IMR-90 (cell line): Measurements from ENCODE around the gene CD38. TPM values are rescaled to one million over a fixed set of nuclear protein-coding genes. Genes with fewer than 3 reads are reported as not detected.

Experiments
- ATAC-seq: fragments of 200-7000 bp; cut with Tn5 transposase; 2 replicates; pipeline ENCODE4 v1.9.1; 2020; ENCODE audit warnings: low read depth, mild to moderate bottlenecking, moderate library complexity
- BruUV-seq: library from RNA; stranded (reverse); fragments of 400-500 nt; replicated peaks from 2 replicates; lab custom pipeline; 2021; lab: Mats Ljungman, UMichigan
- CTCF ChIA-PET: fragments of 300-600 bp; formaldehyde crosslinking; extraction: SDS; loops from one replicate; lab custom pipeline; 2021; ENCODE audit warnings: antibody characterized with exemption; lab: Yijun Ruan, JAX
- POLR2A ChIA-PET: fragments of 300-600 bp; sonication (Branson Sonifier 250); formaldehyde crosslinking; loops from one replicate; lab custom pipeline; 2022; ENCODE audit warnings: antibody characterized with exemption; ENCODE audit not compliant: unreplicated experiment; lab: Charles Lee
- DNase-seq: peaks from one replicate; pipeline ENCODE4 v3.0.0; 2013
- H2AFZ ChIP-seq: replicated peaks from 2 replicates; pipeline ENCODE3; 2013; ENCODE audit warnings: low read length, mild to moderate bottlenecking; ENCODE audit not compliant: poor library complexity
- H2AK5ac ChIP-seq: 2 replicates; pipeline ENCODE4 v1.6.1; 2013; ENCODE audit warnings: low read depth, low read length, inconsistent platforms
- H2AK9ac ChIP-seq: replicated peaks from 2 replicates; pipeline ENCODE3; 2013; ENCODE audit warnings: mild to moderate bottlenecking, low read depth, low read length, moderate library complexity; ENCODE audit not compliant: poor library complexity
- H2BK120ac ChIP-seq: 2 replicates; pipeline ENCODE4 v1.6.1; 2013; ENCODE audit warnings: low read depth, low read length, inconsistent platforms
- H2BK15ac ChIP-seq: 3 replicates; pipeline ENCODE4 v1.6.1; 2013; ENCODE audit warnings: low read depth, low read length, inconsistent platforms
- H2BK20ac ChIP-seq: 2 replicates; pipeline ENCODE4 v1.6.1; 2013; ENCODE audit warnings: low read depth, mild to moderate bottlenecking, inconsistent platforms, low read length, moderate library complexity
- H2BK5ac ChIP-seq: 2 replicates; pipeline ENCODE4 v1.6.1; 2013; ENCODE audit warnings: mild to moderate bottlenecking, low read depth, low read length, inconsistent platforms; ENCODE audit not compliant: poor library complexity, severe bottlenecking
- H3K14ac ChIP-seq: replicated peaks from 2 replicates; pipeline ENCODE4 v1.6.1; 2013; ENCODE audit warnings: low read depth, low read length, inconsistent platforms
- H3K18ac ChIP-seq: 2 replicates; pipeline ENCODE4 v1.6.1; 2013; ENCODE audit warnings: low read depth, low read length, control low read depth
- H3K23ac ChIP-seq: 2 replicates; pipeline ENCODE4 v1.6.1; 2013; ENCODE audit warnings: low read depth, low read length, inconsistent platforms
- H3K27ac ChIP-seq: 2 replicates; pipeline ENCODE4 v1.5.1; 2013; ENCODE audit warnings: mild to moderate bottlenecking, control low read depth, low read length; ENCODE audit not compliant: insufficient read depth
- H3K27me3 ChIP-seq: 2 replicates; pipeline ENCODE4 v1.6.1; 2013; ENCODE audit warnings: low read length; ENCODE audit not compliant: control insufficient read depth, insufficient read depth
- H3K36me3 ChIP-seq: 2 replicates; pipeline ENCODE4 v1.6.1; 2013; ENCODE audit warnings: low read length, mixed read lengths; ENCODE audit not compliant: control insufficient read depth, insufficient read depth
- H3K4ac ChIP-seq: 2 replicates; pipeline ENCODE4 v1.6.1; 2013; ENCODE audit warnings: low read depth, low read length, inconsistent platforms
- H3K4me1 ChIP-seq: 2 replicates; pipeline ENCODE4 v1.6.1; 2013; ENCODE audit warnings: low read length, mixed read lengths; ENCODE audit not compliant: control insufficient read depth, insufficient read depth
- H3K4me2 ChIP-seq: 2 replicates; pipeline ENCODE4 v1.6.1; 2013; ENCODE audit warnings: low read depth, mild to moderate bottlenecking, control low read depth, low read length, moderate library complexity
- H3K4me3 ChIP-seq: 2 replicates; pipeline ENCODE4 v1.5.1; 2013; ENCODE audit warnings: low read depth, mild to moderate bottlenecking, control low read depth, low read length, moderate library complexity; ENCODE audit not compliant: insufficient read depth
- H3K56ac ChIP-seq: 2 replicates; pipeline ENCODE4 v1.6.1; 2013; ENCODE audit warnings: low read length, inconsistent platforms; ENCODE audit not compliant: insufficient read depth; ENCODE audit errors: extremely low read depth
- H3K79me1 ChIP-seq, 2 experiments: 2 replicates each; pipeline ENCODE4 v1.6.1; 2013; ENCODE audit warnings: low read length in 2 of 2, inconsistent platforms in 1 of 2, low read depth in 1 of 2
- H3K9ac ChIP-seq: 2 replicates; pipeline ENCODE4 v1.6.1; 2013; ENCODE audit warnings: low read depth, low read length, control low read depth
- H3K9me1 ChIP-seq: 2 replicates; pipeline ENCODE4 v1.6.1; 2013; ENCODE audit warnings: low read length, inconsistent platforms; ENCODE audit not compliant: insufficient read depth
- H3K9me3 ChIP-seq: 2 replicates; pipeline ENCODE4 v1.6.1; 2013; ENCODE audit warnings: low read length; ENCODE audit not compliant: control insufficient read depth, insufficient read depth
- H4K20me1 ChIP-seq: 2 replicates; pipeline ENCODE4 v1.6.1; 2013; ENCODE audit warnings: low read length, inconsistent platforms; ENCODE audit not compliant: insufficient read depth
- H4K5ac ChIP-seq: 2 replicates; pipeline ENCODE4 v1.6.1; 2013; ENCODE audit warnings: mild to moderate bottlenecking, low read depth, low read length, control low read depth
- H4K8ac ChIP-seq, 2 experiments: 2 replicates each; pipeline ENCODE4 v1.6.1; 2013; ENCODE audit warnings: low read depth in 2 of 2, low read length in 2 of 2, control low read depth in 1 of 2, inconsistent platforms in 1 of 2
- H4K91ac ChIP-seq: 2 replicates; pipeline ENCODE4 v1.6.1; 2013; ENCODE audit warnings: low read depth, low read length, inconsistent platforms; ENCODE audit not compliant: insufficient read depth
- BHLHE40 ChIP-seq: fragments of 150-350 bp; IDR thresholded peaks from 2 replicates; pipeline ENCODE4 v1.6.1; 2016; ENCODE audit warnings: mild to moderate bottlenecking, low read depth, low read length
- CEBPB ChIP-seq: IDR thresholded peaks from 2 replicates; pipeline ENCODE4 v1.6.1; 2012; ENCODE audit warnings: low read depth, low read length, improper control_type of control experiment
- CHD1 ChIP-seq: IDR thresholded peaks from 2 replicates; pipeline ENCODE4 v1.6.1; 2012; ENCODE audit warnings: low read depth, low read length, improper control_type of control experiment
- CTCF ChIP-seq: conservative IDR thresholded peaks from 2 replicates; pipeline ENCODE4 v1.5.1; 2012; ENCODE audit warnings: mild to moderate bottlenecking, low read depth, low read length, improper control_type of control experiment
- ELK1 ChIP-seq: fragments of 150-350 bp; IDR thresholded peaks from 2 replicates; pipeline ENCODE4 v1.6.1; 2016; ENCODE audit warnings: low read depth, mild to moderate bottlenecking, low read length, moderate library complexity, borderline replicate concordance
- FOS ChIP-seq: fragments of 150-350 bp; IDR thresholded peaks from 2 replicates; pipeline ENCODE4 v1.6.1; 2016; ENCODE audit warnings: low read depth, low read length
- MAFK ChIP-seq: IDR thresholded peaks from 2 replicates; pipeline ENCODE4 v1.6.1; 2012; ENCODE audit warnings: low read depth, low read length, improper control_type of control experiment
- MAZ ChIP-seq: IDR thresholded peaks from 2 replicates; pipeline ENCODE4 v1.6.1; 2012; ENCODE audit warnings: low read depth, mild to moderate bottlenecking, low read length, improper control_type of control experiment, moderate library complexity, borderline replicate concordance
- MXI1 ChIP-seq: IDR thresholded peaks from 2 replicates; pipeline ENCODE4 v1.6.1; 2012; ENCODE audit warnings: low read depth, mild to moderate bottlenecking, low read length, moderate library complexity, borderline replicate concordance
- NFE2L2 ChIP-seq: fragments of 150-350 bp; IDR thresholded peaks from 2 replicates; pipeline ENCODE4 v1.6.1; 2016; ENCODE audit warnings: low read depth, mild to moderate bottlenecking, low read length
- POLR2A ChIP-seq: IDR thresholded peaks from 2 replicates; pipeline ENCODE4 v1.6.1; 2012; ENCODE audit warnings: mild to moderate bottlenecking, low read depth, low read length
- RAD21 ChIP-seq: IDR thresholded peaks from 2 replicates; pipeline ENCODE4 v1.6.1; 2012; ENCODE audit warnings: low read length, improper control_type of control experiment
- RCOR1 ChIP-seq: IDR thresholded peaks from 2 replicates; pipeline ENCODE4 v1.6.1; 2012; ENCODE audit warnings: mild to moderate bottlenecking, low read length, improper control_type of control experiment; ENCODE audit not compliant: insufficient replicate concordance
- RFX5 ChIP-seq: IDR thresholded peaks from 2 replicates; pipeline ENCODE4 v1.8.0; 2012; ENCODE audit warnings: low read depth, mild to moderate bottlenecking, low read length, moderate library complexity
- SMC3 ChIP-seq: fragments of 150-350 bp; IDR thresholded peaks from 2 replicates; pipeline ENCODE4 v1.6.1; 2016; ENCODE audit warnings: low read depth, mild to moderate bottlenecking, antibody characterized with exemption, low read length, moderate library complexity
- USF2 ChIP-seq: fragments of 150-350 bp; IDR thresholded peaks from 2 replicates; pipeline ENCODE4 v1.6.1; 2017; ENCODE audit warnings: mild to moderate bottlenecking, antibody characterized with exemption, low read length, low read depth
- WGBS, 2 experiments: methylation state at CpG; one replicate each; pipeline versions ENCODE4 v1.1.5 to v1.1.7; 2013; ENCODE audit warnings: missing lambda C conversion rate in 2 of 2; ENCODE audit not compliant: insufficient read length in 1 of 2; ENCODE audit errors: extremely low coverage in 2 of 2; 5-methylcytosine and 5-hydroxymethylcytosine counted together
- dilution Hi-C: fragments of 300-500 bp; cut with HindIII; formaldehyde crosslinking; loops from one replicate; pipeline ENCODE4 v1.14.3; 2018; ENCODE audit warnings: low sequenced_read_pairs; ENCODE audit not compliant: unreplicated experiment
- in situ Hi-C: fragments of 300-500 bp; cut with MboI; formaldehyde crosslinking; loops from 3 replicates; pipeline ENCODE4 v1.14.3; 2019; ENCODE audit warnings: low sequenced_read_pairs, inconsistent platforms, mixed read lengths
- intact Hi-C: fragments of 100-400 bp; cut with micrococcal nuclease; formaldehyde crosslinking; loops from 2 replicates; pipeline ENCODE4 v1.10.0; 2022
- polyA plus RNA-seq, 3 experiments: library from polyadenylated mRNA; depleted of rRNA; stranded (reverse); fragments of >200 nt; gene quantifications; 2 replicates each; pipeline ENCODE4 v1.2.3, GENCODE V29; 2012; ENCODE audit warnings: low replicate concordance in 1 of 3
- total RNA-seq: library from RNA; depleted of rRNA; stranded (reverse); fragments of >200 nt; gene quantifications from 2 replicates; pipeline ENCODE4 v1.2.3, GENCODE V29; 2012

CD38 gene
- total and polyA plus RNA-seq, 2 of the 4 experiments (the other 2 are of a cell fraction): not detected

GRCh38 chr4:15855804-15856475 is 77.8 kb downstream of the CD38 start:
- no peak overlapping the region for H3K27ac ChIP-seq
- no peak overlapping the region for H3K4ac ChIP-seq
- no peak overlapping the region for H3K56ac ChIP-seq
- no peaks in the 10 kb centered on the region for H4K20me1 ChIP-seq
- H3K27me3 ChIP-seq: peaks cover 12% of the 10 kb centered on the region; the same call in 1 of the 2 replicates
- H2BK20ac ChIP-seq: no peak overlapping the region
- no peak overlapping the region for H4K8ac ChIP-seq
- no CpG with 5 or more reads among the region's 7 CpGs for WGBS, 2 experiments
- no peaks in the 10 kb centered on the region for H3K4me1 ChIP-seq
- H3K18ac ChIP-seq: no peak overlapping the region
- H4K5ac ChIP-seq: no peak overlapping the region
- no peaks in the 10 kb centered on the region for H3K36me3 ChIP-seq
- DNase-seq (no peak), ATAC-seq (no peak)
- dilution Hi-C loops: no loop called here
- no peak overlapping the region for H2AK5ac ChIP-seq
- no peak overlapping the region for H2BK15ac ChIP-seq
- no peak overlapping the region for H4K91ac ChIP-seq
- no peak overlapping the region for H3K23ac ChIP-seq
- in situ Hi-C loops: no loop called here
- no peaks in the 10 kb centered on the region for H3K9me3 ChIP-seq
- ChIA-PET POLR2A (no interaction called here), CTCF (no interaction called here)
- TF ChIP-seq MAFK: no peak
- no peak for TF ChIP-seq ELK1
- no peak for TF ChIP-seq RAD21
- TF ChIP-seq USF2: no peak
- TF ChIP-seq CTCF: no peak
- no peak for TF ChIP-seq RFX5
- no peak for TF ChIP-seq MXI1
- TF ChIP-seq NFE2L2: no peak
- no peak for TF ChIP-seq MAZ
- no peak for TF ChIP-seq SMC3
- TF ChIP-seq BHLHE40: no peak
- no peak for TF ChIP-seq CEBPB
- TF ChIP-seq RCOR1: no peak
- TF ChIP-seq CHD1: no peak
- no peak for TF ChIP-seq POLR2A
- no peak for TF ChIP-seq FOS
- H2AFZ ChIP-seq: no peak overlapping the region
- intact Hi-C loops: no loop called here
- no peaks in the 10 kb centered on the region for H3K79me1 ChIP-seq
- BruUV-seq: no TSS peak
- H3K9ac ChIP-seq: no peak overlapping the region
- no peak overlapping the region for H3K4me2 ChIP-seq
- no peaks in the 10 kb centered on the region for H3K9me1 ChIP-seq
- no peak overlapping the region for H3K14ac ChIP-seq
- H2AK9ac ChIP-seq: no peak overlapping the region
- no peak overlapping the region for H3K4me3 ChIP-seq
- no peak overlapping the region for H2BK5ac ChIP-seq
- H2BK120ac ChIP-seq: no peak overlapping the region
